ENCODE data around the gene EPSTI1.

The EPSTI1 gene

GRCh38 chr13:42847891-42848663 is 144.0 kb downstream of the EPSTI1 start:
- H3K27ac ChIP-seq: no peak overlapping the region

GRCh38 chr13:42836930-42837690 is 154.9 kb downstream of the EPSTI1 start:
- H3K27ac ChIP-seq: no peak overlapping the region
- TF ChIP-seq CTCF (IDR thresholded peaks at IDR 0.05) (peak; percentile 49), ZFX (IDR thresholded peaks at IDR 0.05; ENCODE audit: borderline replicate concordance) (no peak)

More at GRCh38 chr13:42847891-42848663, 144.0 kb downstream of the EPSTI1 start:
- TF ChIP-seq CTCF (IDR thresholded peaks at IDR 0.05) (no peak), ZFX (IDR thresholded peaks at IDR 0.05; ENCODE audit: borderline replicate concordance) (no peak)
